ENCODE measurements around the gene ANG.

DNA sequence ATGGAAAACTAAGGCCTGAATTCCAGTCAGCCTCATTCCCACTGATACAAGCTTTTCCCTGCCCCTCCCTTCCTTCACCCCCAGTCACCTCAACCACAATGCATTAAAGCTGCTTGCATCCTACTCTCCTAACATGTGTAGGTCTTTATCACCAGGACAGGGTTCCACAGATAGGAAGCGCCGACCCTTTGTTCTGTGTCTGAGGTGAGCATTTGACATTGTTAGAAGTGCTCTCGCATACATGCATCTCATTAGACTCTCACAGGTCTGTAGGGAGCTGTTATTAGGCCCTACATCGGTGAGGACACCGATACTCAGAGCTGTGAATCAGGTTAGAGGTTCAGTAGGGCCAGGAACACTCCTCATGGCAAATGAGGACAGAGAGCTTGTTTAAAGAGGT is 43.9 kb downstream of the ANG start:
- TF ChIP-seq POLR2AphosphoS5 (IDR thresholded peaks at IDR 0.05) (no peak), CTCF (IDR thresholded peaks at IDR 0.05) (no peak)
